ENCODE measurements around the gene SLC4A4.

- no peak for TF ChIP-seq CTCF (IDR thresholded peaks at IDR 0.05; ENCODE audit: low read depth, low read length, poor library complexity, severe bottlenecking)
- TF ChIP-seq EZH2phosphoT487 (IDR thresholded peaks at IDR 0.05; ENCODE audit: borderline replicate concordance, low read length) = no peak
Observed at GRCh38 chr4:71449040-71449439, 110.2 kb downstream of the SLC4A4 start.
